GM19455 (cell line): ENCODE measurements around the gene KRTAP29-1.
"Not testable (repeated sequence)": the region's sequence is repeated elsewhere in the genome, so short reads cannot be mapped to it uniquely, and the experiment has no call there.

ENCODE experiments used
- ATAC-seq: cut with Tn5 transposase; IDR thresholded peaks from one replicate; pipeline ENCODE4 v1.9.1; 2021; ENCODE audit not compliant: unreplicated experiment

Gene KRTAP29-1, protein sequence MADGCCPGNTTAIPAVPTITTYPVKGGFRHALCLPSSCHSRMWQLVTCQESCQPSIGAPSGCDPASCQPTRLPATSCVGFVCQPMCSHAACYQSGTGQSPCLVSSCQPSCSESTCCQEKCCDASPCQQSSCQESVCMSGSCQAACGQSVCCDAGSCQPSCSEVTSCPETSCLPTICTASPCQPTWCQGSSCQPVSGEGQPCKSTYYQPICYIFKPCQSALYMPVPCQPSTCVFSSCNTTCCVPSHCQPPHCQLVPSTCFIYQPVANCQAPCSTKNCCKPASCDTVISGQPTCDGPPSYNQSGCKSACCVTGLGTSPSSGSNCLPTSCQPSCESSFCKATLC

DNA sequence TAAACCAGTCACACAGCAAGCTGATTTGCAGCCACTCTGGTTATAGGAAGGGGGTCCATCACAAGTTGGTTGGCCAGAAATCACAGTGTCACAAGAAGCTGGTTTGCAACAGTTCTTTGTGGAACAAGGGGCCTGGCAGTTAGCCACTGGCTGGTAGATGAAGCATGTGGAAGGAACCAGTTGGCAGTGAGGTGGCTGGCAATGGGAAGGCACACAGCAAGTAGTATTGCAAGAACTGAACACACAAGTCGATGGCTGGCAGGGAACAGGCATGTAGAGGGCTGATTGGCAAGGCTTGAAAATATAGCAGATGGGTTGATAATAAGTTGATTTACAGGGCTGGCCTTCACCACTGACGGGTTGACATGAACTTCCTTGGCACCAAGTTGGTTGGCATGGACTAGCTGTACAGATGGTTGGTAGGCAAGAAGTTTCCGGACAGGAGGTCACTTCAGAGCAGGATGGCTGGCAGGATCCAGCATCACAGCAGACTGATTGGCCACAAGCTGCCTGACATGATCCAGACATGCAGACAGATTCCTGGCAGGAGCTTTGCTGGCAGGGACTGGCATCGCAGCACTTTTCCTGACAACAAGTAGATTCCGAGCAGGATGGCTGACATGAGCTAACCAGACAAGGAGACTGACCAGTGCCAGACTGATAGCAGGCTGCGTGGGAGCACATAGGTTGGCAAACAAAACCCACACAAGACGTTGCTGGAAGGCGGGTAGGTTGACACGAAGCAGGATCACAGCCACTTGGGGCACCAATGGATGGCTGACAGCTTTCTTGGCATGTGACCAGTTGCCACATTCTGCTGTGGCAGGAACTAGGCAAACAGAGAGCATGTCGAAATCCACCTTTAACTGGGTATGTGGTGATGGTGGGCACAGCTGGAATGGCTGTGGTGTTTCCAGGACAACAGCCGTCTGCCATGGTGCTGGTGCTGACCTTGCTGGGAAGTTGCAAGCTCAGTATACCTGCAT, at the start of gene KRTAP29-1:
TSS of gene KRTAP29-1 (minus strand) at position 936 of the 986 bp plus-strand sequence. CDS start at position 936, 0 bp downstream.
- ATAC-seq = no peak

DNA sequence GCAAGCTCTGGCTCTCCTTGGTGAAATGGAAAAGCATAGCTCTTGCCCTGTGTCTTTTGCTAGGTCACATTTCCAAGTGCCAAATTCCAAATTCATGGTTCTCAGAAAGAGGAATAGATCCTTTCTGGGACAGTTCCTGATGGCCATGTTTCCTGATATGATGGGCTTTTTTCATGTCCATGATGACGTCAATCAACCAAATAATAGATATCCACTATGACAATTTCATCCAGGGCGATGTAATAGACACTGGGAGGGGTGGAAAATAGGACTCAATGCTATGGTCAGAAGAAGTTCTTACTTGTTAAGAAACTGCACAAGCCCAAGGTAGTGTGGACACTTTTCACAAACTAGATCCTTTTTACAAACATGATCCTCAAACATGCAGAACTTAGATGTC, 48.5 kb upstream of the KRTAP29-1 start:
- no peak for ATAC-seq

DNA sequence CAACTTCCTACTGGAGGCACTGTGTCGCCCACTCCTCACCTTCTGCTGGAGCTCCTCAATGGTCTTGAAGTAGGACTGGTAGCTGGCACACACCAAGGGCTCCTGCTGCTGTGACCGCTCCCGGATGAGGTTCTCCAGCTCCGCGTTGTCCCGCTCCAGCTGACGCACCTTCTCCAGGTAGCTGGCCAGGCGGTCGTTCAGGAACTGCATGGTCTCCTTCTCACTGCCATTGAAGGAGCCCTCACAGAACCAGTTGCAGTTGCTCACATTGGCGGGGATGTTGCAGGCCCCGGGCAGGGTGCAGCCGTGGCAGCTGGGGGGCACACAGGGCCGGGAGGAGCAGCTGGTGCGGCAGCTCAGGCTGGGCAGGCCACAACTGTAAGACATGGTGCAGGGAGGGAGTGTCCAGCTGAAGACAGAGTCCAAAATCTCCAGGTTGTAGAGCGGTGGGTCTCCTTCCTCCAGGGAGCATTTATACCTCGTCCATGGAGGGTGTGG, 47.8 kb upstream of the KRTAP29-1 start, which contains the start of gene KRT33A:
TSS of gene KRT33A (minus strand) at position 448 of the 498 bp plus-strand sequence. CDS start at position 387, 61 bp downstream.
- ATAC-seq = not testable (repeated sequence)

DNA sequence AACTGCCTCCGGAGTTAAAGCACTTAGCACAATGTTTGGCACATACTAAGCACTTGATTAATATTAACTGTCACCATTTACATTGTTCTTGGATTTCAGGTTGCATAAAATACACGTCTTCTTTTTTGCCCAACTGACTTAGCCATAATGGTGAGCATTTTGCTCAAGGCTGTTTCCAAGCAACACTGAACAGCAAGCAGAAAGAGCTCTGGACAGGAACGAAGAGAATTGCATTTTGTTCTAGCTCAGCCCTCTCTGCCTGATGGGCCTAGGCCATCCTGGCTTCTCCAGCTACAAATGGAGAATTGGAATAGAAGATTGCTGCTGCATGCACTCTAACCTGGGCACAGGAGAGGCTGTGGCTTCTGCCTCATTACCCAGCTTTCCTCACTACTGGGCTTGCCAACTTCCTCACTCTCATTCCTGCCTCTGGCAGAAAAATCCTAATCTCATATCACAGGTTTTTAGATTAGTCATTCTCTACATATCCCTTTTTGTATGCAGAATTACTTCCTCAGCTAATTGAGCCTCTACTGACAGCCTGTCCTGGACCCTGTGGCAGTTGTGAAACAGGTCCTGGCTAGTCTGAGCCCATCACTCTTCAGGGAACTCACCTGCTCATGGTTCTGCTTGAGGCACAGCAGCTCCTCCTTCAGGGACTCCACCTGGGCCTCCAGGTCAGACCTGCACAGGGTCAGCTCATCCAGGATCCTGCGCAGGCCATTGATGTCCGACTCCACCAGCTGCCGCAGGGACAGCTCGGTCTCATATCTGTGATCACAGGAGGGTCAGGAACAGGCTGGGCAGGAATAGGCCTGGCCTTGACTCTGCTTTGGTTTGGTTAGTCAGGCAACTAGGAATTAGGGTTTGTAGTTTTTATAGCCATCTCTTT, 45.5 kb upstream of the KRTAP29-1 start:
- no peak for ATAC-seq

DNA sequence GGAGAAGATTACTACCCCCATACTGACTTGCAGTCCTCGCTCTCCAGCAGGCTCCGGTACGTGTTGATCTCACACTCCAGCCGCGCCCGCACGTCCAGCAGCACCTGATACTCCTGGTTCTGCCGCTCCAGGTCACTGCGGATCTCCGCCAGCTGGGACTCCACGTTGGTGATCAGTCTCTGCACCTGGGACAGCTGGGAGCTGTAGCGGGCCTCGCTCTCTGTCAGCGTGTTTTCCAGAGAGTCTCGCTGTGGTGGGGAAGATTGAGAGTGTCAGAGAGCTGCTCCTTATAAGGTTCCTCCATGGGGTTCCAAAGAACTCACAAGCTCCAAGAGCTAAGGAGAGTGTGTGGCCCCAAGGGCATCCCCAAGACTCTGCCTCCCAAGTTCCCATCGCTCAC, 43.8 kb upstream of the KRTAP29-1 start:
- ATAC-seq = not testable (repeated sequence)

DNA sequence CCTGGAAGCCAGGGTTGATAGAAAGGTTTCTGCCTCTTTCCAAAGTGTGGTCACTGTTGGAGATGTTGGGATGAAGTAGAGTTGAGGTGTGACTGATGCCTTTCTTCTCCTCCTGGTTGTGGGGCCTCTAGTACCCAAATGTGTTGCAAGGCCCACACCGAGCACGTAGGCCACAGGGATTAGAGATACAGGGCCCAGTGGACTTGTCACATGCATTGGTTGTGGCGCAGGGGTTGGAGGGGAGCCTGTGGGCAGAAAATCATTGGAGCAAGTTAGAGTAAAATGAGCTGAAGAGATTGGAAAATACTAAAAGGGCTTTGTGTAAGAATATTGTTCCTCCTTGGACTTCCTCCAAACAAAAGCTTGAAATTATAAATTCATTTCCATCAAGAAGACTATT, 43.3 kb upstream of the KRTAP29-1 start:
- no peak for ATAC-seq

DNA sequence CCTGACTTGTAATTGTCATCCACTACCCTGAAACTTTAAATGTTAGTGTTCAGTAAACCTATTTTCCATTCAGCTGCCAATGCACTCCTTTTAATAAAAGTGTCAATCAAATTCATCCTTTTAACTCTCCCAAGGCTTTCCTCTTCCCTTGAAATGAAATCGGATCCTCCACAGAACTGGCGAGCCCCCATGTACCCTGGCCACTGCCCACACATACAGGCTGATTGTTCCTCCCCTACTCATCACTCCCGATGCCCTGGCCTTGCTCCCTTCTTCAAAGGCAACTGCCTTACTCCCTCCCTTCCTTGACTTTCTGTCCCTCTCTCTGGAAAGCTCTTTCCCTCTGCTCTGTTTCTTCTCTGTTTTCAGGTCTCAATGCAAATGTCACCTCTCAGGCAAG, 40.4 kb upstream of the KRTAP29-1 start:
- no peak for ATAC-seq

DNA sequence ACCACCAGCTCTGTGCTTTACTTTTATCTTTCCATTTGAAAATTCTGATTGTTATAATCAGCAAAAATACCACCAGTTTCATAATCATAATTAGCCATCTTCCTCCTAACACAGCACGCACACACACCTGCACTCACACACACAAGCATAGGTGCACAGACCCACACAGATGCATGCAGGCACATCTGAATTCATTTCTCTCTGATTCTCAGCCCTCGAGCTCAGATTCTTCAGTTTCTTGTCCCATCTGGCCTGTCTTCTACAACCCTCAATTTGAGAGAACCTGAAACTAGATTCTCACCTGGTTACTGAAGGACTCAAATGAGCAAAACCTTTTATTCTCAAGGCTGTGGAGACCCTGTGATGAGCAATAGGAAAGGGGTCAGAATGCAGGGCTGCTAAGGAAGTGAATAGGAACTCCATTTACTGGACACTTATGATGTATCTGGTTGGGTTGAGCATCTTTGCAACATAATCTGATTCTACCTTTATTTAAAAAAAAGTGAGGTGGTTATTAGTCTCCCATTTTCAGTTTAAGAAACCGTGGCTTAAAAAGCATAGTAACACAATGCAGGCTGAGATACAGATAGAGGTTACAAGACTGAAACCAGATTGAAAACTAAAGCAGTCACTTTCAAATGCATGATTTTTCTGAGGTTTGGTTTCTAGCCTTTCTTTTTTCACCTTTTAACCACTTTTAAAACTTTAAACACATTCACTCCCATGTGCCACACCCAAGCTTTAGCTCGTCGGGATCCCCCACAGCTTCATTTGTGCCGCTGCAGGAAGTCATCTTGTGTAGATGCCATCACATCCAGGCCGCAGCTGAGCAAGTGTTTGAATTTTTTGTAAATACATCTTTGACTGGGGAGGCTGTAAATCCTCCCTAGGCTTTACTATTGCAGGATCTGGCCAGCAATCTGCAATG, 38.5 kb upstream of the KRTAP29-1 start:
- no peak for ATAC-seq

DNA sequence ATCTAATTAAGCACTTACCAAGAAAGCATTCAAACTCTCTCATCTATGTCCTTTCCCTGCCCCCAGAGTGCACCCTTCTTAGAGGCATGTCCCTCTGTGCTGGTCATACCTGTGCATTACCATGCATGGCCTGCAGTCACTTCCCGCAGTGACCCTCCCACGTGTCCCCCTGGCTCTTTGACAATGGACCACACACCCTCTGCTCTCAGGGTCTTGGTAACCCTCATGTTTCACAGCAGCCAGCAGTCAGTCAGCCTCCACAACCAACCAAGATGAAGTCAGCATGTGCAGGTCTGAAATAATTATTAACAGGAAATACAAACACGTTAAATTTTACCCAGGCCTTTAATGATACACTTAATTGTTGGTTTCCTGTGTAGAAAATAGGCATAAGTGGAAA, 37.8 kb upstream of the KRTAP29-1 start:
- ATAC-seq = no peak

DNA sequence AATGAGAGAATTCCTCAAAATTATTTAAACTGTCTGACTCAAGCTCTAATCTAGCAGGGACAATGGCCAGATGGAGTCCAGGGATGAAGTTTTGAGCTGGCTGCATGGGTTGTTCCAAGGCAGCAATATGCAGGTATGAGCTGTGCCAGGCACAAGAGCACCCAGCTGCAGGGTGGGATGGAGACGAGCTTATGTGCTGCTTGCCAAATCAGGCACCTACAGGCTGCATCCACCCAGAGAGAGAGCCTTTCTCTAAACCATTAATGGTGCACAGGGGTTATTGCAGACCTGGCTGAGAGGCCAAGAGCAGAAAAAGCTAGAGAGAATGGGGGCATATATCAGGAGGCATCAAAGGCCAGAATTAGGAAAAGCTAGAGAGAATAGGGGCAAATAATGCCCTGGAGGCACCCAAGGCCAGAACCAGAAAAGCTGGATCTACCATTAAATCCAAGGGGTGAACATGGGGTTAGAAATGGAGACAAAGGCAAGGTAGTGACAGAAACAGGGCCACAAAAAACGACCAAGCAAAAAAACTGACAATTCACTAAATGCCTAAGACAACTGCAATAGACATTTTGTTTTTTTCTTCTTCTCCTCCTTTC, 37.0 kb upstream of the KRTAP29-1 start:
- no peak for ATAC-seq

DNA sequence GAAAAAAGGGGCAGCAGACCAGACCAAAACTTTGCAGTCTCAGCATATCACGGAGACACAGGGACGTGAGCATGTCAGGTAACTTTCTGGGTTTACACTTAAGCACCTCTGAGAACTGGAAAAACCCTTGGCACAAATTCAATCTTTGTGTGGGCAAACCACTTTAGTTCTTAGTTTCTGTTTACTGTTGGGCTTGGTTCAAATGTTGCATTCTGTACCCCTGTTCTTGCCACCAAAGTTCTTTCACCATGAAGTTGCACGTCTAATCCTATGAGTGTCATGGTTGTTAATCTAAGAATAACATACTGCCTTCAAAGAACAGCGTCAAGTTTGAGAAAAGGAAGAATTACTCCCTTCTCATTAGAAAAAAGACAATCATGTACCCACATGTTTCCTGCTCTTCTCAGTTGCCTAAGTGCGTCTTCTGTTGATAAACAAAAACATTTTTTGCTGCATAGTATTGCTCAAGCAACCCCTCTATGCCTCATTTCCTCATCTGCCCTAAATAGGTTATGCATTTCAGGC, 36.4 kb upstream of the KRTAP29-1 start:
- ATAC-seq = no peak

DNA sequence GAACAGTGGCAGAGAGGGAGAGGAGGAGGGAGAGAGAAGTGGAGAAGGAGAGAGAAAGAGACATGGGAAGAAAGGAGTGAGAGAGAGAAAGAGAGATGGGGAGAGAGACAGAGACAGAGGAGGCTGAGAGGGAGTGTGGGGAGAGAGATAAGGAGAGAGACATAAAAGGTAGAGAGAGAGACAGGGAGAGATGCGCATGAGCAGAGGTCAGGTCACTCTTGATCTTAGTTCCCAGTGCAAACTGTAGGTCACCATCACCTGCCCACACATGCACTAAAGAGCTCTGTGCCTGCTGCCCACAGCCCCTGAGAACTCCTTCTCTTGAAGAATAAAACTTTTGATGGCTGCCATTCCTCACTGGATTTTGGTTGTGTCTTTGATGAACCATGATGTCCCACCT, 33.1 kb upstream of the KRTAP29-1 start:
- no peak for ATAC-seq

DNA sequence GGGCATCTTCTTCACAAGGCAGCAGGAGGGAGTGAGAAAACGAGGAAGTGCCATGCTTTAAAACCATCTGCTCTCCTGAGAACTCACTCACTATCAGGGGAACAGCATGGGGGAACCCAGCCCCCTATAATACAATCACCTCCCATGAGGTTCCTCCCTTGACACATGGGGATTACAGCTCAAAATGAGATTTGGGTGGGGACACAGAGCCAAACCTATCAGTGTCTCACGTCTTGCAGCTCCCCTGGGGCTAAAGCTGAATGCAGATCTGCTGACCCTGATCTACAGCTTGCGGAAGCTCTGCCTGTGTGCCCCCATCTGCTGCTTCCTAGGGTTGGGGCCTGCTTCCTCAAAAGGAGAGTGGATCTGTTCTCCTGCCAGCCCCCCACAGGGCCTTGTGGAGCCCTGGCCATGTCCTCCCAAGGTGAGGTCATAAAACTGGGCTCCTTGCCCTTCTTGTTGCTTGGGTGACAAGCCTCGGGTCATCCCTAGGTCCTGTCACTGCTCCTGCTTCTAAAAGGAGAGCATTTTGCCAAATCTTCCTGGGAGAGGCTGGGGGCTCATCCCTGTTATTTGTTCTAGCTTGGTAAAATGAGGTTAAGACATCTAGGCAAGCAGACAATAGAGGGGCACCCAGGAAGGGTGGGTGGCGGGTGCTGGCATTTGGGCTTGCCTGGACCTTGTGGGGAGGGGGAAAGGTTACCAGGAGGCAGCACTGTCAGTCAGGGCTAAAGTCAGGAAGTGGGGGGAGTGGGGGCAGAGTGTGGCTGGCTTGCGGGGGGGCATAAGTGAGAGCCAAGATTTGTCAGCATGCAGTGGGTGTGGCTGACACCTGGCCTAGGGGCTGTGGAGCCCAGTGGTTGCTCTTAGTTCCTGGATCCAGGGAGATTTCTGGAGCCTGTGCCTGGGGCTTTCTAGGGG, 32.0 kb upstream of the KRTAP29-1 start:
- no peak for ATAC-seq

DNA sequence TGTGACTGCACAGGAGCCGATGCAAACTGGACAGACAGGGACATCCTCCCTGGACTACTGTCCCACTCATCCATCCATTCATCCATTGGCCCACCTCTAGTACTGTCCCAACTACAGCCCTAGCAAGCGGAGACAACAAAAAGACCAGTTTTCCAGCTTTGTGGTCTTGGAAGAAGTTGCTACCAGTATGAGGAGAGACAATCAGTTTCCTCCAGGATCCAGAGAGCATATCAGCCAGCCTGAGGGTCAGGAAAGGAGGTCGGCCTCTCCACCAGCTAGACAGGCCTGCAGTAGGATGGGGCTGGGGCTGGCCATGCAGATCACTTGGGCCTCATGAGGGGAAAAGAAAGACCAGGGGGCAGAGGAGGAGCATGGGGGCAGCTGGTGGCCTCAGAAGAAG, 31.2 kb upstream of the KRTAP29-1 start:
- ATAC-seq = no peak

DNA sequence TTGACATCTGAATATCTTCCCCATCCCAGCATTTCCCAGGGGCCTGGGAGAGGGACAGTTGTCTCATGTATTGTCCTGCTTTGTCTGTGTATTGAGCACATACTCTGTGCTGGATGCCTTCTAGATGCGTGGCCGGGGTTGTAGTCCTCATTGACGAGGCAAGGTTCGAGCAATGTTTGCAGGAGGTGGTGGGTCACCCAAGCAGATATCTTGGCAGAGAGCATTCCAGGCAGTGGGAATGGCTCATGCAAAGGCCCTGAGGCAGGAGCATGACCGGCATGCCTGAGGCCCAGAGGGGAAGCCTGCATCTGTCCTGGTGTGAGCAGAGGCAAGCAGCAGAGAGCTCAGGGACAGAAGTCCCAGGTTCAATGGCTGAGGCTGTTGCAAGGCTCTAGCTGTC, 30.4 kb upstream of the KRTAP29-1 start:
- ATAC-seq = no peak

DNA sequence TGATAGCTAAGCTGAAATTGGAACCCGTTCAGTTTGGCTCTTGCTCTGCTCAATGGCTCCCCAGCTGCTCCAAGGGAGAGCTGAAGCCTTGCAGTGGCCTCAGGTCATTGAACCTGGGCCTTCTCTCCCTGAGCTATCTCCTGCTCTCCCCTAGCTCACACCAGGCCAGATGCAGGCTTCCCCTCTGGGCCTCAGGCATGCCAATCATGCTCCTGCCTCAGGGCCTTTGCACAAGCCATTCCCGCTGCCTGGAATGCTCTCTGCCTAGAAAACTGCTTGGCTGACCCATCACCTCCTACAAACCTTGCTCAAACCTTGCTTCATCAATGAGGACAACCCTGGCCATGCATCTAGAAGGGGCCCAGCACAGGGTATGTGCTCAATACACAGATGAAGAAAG, 29.6 kb upstream of the KRTAP29-1 start:
- no peak for ATAC-seq

DNA sequence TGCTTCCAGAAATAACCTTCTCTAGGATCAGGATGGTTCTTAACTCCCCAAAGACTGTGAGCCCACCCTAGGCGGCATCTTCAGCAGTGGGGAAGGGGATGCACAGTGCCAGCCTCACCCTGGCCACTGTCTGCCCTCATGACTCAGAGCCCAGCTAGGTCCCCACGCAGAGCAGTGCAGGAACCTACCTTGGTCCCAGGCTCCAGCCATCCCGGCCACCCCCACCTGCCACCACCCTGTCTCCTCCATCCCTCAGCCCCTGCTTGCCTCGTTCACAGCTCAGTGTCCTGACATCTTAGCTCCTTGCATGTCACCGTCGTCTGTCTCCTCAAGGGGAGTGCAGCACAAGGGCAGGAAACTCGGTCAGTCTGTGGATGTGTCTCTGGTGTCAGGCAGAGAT, 29.0 kb upstream of the KRTAP29-1 start:
- ATAC-seq = no peak
